ENCODE results near the gene CELSR3. TPM values are rescaled to one million over a fixed set of nuclear protein-coding genes. Genes with fewer than 3 reads are reported as not detected.

Gene CELSR3, protein sequence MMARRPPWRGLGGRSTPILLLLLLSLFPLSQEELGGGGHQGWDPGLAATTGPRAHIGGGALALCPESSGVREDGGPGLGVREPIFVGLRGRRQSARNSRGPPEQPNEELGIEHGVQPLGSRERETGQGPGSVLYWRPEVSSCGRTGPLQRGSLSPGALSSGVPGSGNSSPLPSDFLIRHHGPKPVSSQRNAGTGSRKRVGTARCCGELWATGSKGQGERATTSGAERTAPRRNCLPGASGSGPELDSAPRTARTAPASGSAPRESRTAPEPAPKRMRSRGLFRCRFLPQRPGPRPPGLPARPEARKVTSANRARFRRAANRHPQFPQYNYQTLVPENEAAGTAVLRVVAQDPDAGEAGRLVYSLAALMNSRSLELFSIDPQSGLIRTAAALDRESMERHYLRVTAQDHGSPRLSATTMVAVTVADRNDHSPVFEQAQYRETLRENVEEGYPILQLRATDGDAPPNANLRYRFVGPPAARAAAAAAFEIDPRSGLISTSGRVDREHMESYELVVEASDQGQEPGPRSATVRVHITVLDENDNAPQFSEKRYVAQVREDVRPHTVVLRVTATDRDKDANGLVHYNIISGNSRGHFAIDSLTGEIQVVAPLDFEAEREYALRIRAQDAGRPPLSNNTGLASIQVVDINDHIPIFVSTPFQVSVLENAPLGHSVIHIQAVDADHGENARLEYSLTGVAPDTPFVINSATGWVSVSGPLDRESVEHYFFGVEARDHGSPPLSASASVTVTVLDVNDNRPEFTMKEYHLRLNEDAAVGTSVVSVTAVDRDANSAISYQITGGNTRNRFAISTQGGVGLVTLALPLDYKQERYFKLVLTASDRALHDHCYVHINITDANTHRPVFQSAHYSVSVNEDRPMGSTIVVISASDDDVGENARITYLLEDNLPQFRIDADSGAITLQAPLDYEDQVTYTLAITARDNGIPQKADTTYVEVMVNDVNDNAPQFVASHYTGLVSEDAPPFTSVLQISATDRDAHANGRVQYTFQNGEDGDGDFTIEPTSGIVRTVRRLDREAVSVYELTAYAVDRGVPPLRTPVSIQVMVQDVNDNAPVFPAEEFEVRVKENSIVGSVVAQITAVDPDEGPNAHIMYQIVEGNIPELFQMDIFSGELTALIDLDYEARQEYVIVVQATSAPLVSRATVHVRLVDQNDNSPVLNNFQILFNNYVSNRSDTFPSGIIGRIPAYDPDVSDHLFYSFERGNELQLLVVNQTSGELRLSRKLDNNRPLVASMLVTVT (N-terminal part only)
- polyA plus RNA-seq (2011; rRNA removed): 2.2 and 3.2 TPM in 2 replicates
- polyA plus RNA-seq (2012; cell fraction: cytosol; rRNA removed): 2.2 and 3.3 TPM in 2 replicates
- polyA plus RNA-seq (2012; cell fraction: nucleus; rRNA removed): 13.7 and 15.3 TPM in 2 replicates
- polyA plus RNA-seq (2017; fragmentation: RNase III; extraction: RNeasy Plus Mini Kit Qiagen cat#74134 plus additional on column Dnase treatment): 4.6 to 5.2 TPM (median 4.8 TPM) in 3 replicates
- 7.1 and 7.4 TPM in 2 replicates for polyA minus RNA-seq (2011; rRNA and poly(A)+ RNA removed)

- FAIRE-seq: no peak
- Histone ChIP-seq H3K27ac (peak within 1 kb of the TSS; percentile 96 to 98), H3K4me3 (peak within 1 kb of the TSS; percentile 59), H3K4me2 (peak within 1 kb of the TSS; percentile 96), H3K9me3 (no peaks in the 10 kb centered on the region), H3K4me1 (peaks cover 13% of the 10 kb centered on the region)
- peak; percentile 61 to 73 for ATAC-seq
- 0% methylated on average over 16 of the region's 52 CpGs for WGBS (ENCODE audit: missing lambda C conversion rate)
- POLR2A ChIA-PET: interaction anchor here (0.5 to 2.8 kb wide), 7 partner anchors 12 to 256 kb away, joined by 3 to 9 read pairs (median 5); partner anchors contain the start of genes ARIH2, IP6K2 and SLC26A6
- CTCF ChIA-PET: interaction anchor here (1.1 to 3.4 kb wide), 8 partner anchors 10 to 65 kb away, joined by 4 to 34 read pairs (median 6); partner anchors contain the start of genes NCKIPSD and SLC26A6
- peak; percentile 51 to 92 for DNase-seq (ENCODE audit: low read depth in 1 of 2, low spot score in 1 of 2)
- TF ChIP-seq RCOR1 (IDR thresholded peaks at IDR 0.05; ENCODE audit: low read depth, low read length) (no peak), NFE2L2 (conservative IDR thresholded peaks at IDR 0.05; ENCODE audit: low read length) (no peak), CEBPB (IDR thresholded peaks at IDR 0.05) (no peak), JUNB (IDR thresholded peaks at IDR 0.05) (no peak), CBX8 (IDR thresholded peaks at IDR 0.05) (no peak), SREBF2 (IDR thresholded peaks at IDR 0.05) (no peak), HDAC2 (IDR thresholded peaks at IDR 0.05) (no peak), HOXB5 (CRISPR knock-in tag; IDR thresholded peaks at IDR 0.05) (0 out of 2 replicates have a peak, but pooled peaks have one; percentile 70), JUN (IDR thresholded peaks at IDR 0.05) (no peak; a peak in 4 of 5 replicates), RAD21 (conservative IDR thresholded peaks at IDR 0.05 in 1 of 2, IDR thresholded peaks at IDR 0.05 in 1 of 2) (no peak), KDM1A (IDR thresholded peaks at IDR 0.05; ENCODE audit: low read depth) (no peak), MAFK (IDR thresholded peaks at IDR 0.05; ENCODE audit: partially characterized antibody) (no peak), HEYL (CRISPR knock-in tag; IDR thresholded peaks at IDR 0.05) (no peak), ZC3H11A (IDR thresholded peaks at IDR 0.05) (no peak), ZFP36 (IDR thresholded peaks at IDR 0.05; ENCODE audit: borderline replicate concordance, partially characterized antibody) (no peak), FOXS1 (CRISPR knock-in tag; IDR thresholded peaks at IDR 0.05) (no peak), RFX5 (IDR thresholded peaks at IDR 0.05) (no peak), ESRRA (IDR thresholded peaks at IDR 0.05; ENCODE audit: borderline replicate concordance, low read length) (no peak), ZNF302 (CRISPR knock-in tag; IDR thresholded peaks at IDR 0.05) (no peak), TP53 (CRISPR knock-in tag; IDR thresholded peaks at IDR 0.05) (no peak; the same call in none of the 2 replicates), ATOH8 (CRISPR knock-in tag; IDR thresholded peaks at IDR 0.05; ENCODE audit: low read depth) (no peak), ZSCAN20 (CRISPR knock-in tag; IDR thresholded peaks at IDR 0.05) (no peak), FOSL2 (IDR thresholded peaks at IDR 0.05) (no peak), FOSL2 (CRISPR knock-in tag; IDR thresholded peaks at IDR 0.05) (no peak), RARB (CRISPR knock-in tag; IDR thresholded peaks at IDR 0.05) (peak; percentile 76; the same call in 1 of the 2 replicates), EP300 (IDR thresholded peaks at IDR 0.05) (no peak), MAZ (IDR thresholded peaks at IDR 0.05; ENCODE audit: borderline replicate concordance, low read depth, low read length) (no peak), CBX2 (IDR thresholded peaks at IDR 0.05; ENCODE audit: borderline replicate concordance, low read depth) (no peak), KDM5A (IDR thresholded peaks at IDR 0.05) (no peak), GATA3 (IDR thresholded peaks at IDR 0.05; ENCODE audit: borderline replicate concordance) (peak; percentile 57)
- TF ChIP-seq, protein P1, sequence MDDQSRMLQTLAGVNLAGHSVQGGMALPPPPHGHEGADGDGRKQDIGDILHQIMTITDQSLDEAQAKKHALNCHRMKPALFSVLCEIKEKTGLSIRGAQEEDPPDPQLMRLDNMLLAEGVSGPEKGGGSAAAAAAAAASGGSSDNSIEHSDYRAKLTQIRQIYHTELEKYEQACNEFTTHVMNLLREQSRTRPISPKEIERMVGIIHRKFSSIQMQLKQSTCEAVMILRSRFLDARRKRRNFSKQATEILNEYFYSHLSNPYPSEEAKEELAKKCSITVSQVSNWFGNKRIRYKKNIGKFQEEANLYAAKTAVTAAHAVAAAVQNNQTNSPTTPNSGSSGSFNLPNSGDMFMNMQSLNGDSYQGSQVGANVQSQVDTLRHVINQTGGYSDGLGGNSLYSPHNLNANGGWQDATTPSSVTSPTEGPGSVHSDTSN (IDR thresholded peaks at IDR 0.05): no peak
- TF ChIP-seq, protein P2, sequence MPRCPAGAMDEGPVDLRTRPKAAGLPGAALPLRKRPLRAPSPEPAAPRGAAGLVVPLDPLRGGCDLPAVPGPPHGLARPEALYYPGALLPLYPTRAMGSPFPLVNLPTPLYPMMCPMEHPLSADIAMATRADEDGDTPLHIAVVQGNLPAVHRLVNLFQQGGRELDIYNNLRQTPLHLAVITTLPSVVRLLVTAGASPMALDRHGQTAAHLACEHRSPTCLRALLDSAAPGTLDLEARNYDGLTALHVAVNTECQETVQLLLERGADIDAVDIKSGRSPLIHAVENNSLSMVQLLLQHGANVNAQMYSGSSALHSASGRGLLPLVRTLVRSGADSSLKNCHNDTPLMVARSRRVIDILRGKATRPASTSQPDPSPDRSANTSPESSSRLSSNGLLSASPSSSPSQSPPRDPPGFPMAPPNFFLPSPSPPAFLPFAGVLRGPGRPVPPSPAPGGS (IDR thresholded peaks at IDR 0.05): no peak
- TF ChIP-seq, protein P3, sequence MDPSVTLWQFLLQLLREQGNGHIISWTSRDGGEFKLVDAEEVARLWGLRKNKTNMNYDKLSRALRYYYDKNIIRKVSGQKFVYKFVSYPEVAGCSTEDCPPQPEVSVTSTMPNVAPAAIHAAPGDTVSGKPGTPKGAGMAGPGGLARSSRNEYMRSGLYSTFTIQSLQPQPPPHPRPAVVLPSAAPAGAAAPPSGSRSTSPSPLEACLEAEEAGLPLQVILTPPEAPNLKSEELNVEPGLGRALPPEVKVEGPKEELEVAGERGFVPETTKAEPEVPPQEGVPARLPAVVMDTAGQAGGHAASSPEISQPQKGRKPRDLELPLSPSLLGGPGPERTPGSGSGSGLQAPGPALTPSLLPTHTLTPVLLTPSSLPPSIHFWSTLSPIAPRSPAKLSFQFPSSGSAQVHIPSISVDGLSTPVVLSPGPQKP (IDR thresholded peaks at IDR 0.05; ENCODE audit: low read depth, low read length): no peak
These were observed at the start of gene CELSR3 for GRCh38 chr3:48662753-48663488. CELSR3 (minus strand) TSS chr3:48662886; CDS start chr3:48662634, 252 bp downstream.

All from A549 (cell line).